Liver (tissue), 9 donors: ENCODE data around the gene CCBE1. TPM values are rescaled to one million over a fixed set of nuclear protein-coding genes. Genes with fewer than 3 reads are reported as not detected.

Experiments
- DNase-seq: peaks from one replicate; pipeline ENCODE4 v3.0.0-alpha.2; 2017; ENCODE audit warnings: low spot score
- H3K27ac ChIP-seq, 2 donors: one replicate each; pipeline ENCODE4 v1.7.0; 2013; ENCODE audit warnings: inconsistent platforms in 2 of 2, low read length in 2 of 2, control low read depth in 1 of 2, low read depth in 1 of 2, mild to moderate bottlenecking in 1 of 2
- H3K27me3 ChIP-seq, 4 donors: one replicate each; pipeline versions ENCODE4 v1.6.1 to v1.7.0; 2013; ENCODE audit warnings: low read length in 3 of 4, inconsistent platforms in 1 of 4, mild to moderate bottlenecking in 1 of 4, moderate library complexity in 1 of 4; ENCODE audit not compliant: control insufficient read depth in 4 of 4, insufficient read depth in 4 of 4
- H3K36me3 ChIP-seq, 4 donors: one replicate each; pipeline versions ENCODE4 v1.6.1 to v1.7.0; 2013; ENCODE audit warnings: low read length in 3 of 4, mild to moderate bottlenecking in 3 of 4, low read depth in 1 of 4, moderate library complexity in 1 of 4; ENCODE audit not compliant: control insufficient read depth in 4 of 4, insufficient read depth in 3 of 4
- H3K4me1 ChIP-seq, 4 donors: one replicate each; pipeline versions ENCODE4 v1.6.1 to v1.7.0; 2013; ENCODE audit warnings: low read length in 3 of 4, mild to moderate bottlenecking in 3 of 4, moderate library complexity in 1 of 4; ENCODE audit not compliant: control insufficient read depth in 4 of 4, insufficient read depth in 4 of 4
- H3K4me3 ChIP-seq, 3 donors: one replicate each; pipeline versions ENCODE4 v1.6.1 to v1.7.0; 2013; ENCODE audit warnings: low read length in 3 of 3, control low read depth in 1 of 3, low read depth in 1 of 3, mild to moderate bottlenecking in 1 of 3
- H3K9ac ChIP-seq, 2 donors: one replicate each; pipeline ENCODE4 v1.7.0; 2013; ENCODE audit warnings: low read length in 2 of 2, mild to moderate bottlenecking in 2 of 2, moderate library complexity in 2 of 2, control low read depth in 1 of 2, low read depth in 1 of 2
- H3K9me3 ChIP-seq, 4 donors: one replicate each; pipeline versions ENCODE4 v1.6.1 to v1.7.0; 2013; ENCODE audit warnings: low read length in 3 of 4; ENCODE audit not compliant: control insufficient read depth in 4 of 4
- EGR1 ChIP-seq, 2 donors: IDR thresholded peaks; 2 replicates each; pipeline ENCODE4 v1.6.1; 2016 to 2018; ENCODE audit warnings: antibody characterized with exemption in 2 of 2, low read depth in 2 of 2
- HNF4G ChIP-seq: IDR thresholded peaks from 2 replicates; pipeline ENCODE4 v1.6.1; 2016; ENCODE audit warnings: antibody characterized with exemption
- JUND ChIP-seq, 2 donors: IDR thresholded peaks; 2 replicates each; pipeline ENCODE4 v1.6.1; 2016; ENCODE audit warnings: antibody characterized with exemption in 2 of 2
- MAX ChIP-seq: IDR thresholded peaks from 2 replicates; pipeline ENCODE4 v1.6.1; 2016; ENCODE audit warnings: antibody characterized with exemption
- NR2F2 ChIP-seq: IDR thresholded peaks from 2 replicates; pipeline ENCODE4 v1.6.1; 2016; ENCODE audit warnings: antibody characterized with exemption
- RAD21 ChIP-seq, 2 donors: IDR thresholded peaks; 2 replicates each; pipeline ENCODE4 v1.6.1; 2016; ENCODE audit warnings: antibody characterized with exemption in 2 of 2, mild to moderate bottlenecking in 2 of 2
- RXRA ChIP-seq, 2 donors: IDR thresholded peaks; 2 replicates each; pipeline ENCODE4 v1.6.1; 2017 to 2018; ENCODE audit warnings: antibody characterized with exemption in 2 of 2, mild to moderate bottlenecking in 1 of 2
- YY1 ChIP-seq: IDR thresholded peaks from 2 replicates; pipeline ENCODE4 v1.6.1; 2016; ENCODE audit warnings: antibody characterized with exemption, mild to moderate bottlenecking
- ZBTB33 ChIP-seq: IDR thresholded peaks from 2 replicates; pipeline ENCODE4 v1.6.1; 2016; ENCODE audit warnings: antibody characterized with exemption
- WGBS: extraction: QIAGEN DNeasy Blood & Tissue Kit; methylation state at CpG from one replicate; pipeline ENCODE4 v1.1.7; 2013; 5-methylcytosine and 5-hydroxymethylcytosine counted together
- polyA plus RNA-seq, 2 donors: library from polyadenylated mRNA; stranded (reverse) in 1 of 2; unstranded in 1 of 2; fragments of 200-250 nt in 1 of 2; fragments of >200 nt in 1 of 2; fragmentation: Nextera tagmentation in 1 of 2; extraction: Ambion mirVana in 1 of 2; gene quantifications; one replicate each; pipeline versions ENCODE4 v1.2.1 to v1.2.3, GENCODE V29; 2013 to 2015
- total RNA-seq, 2 donors: library from RNA; depleted of rRNA; stranded (reverse); fragments of >200 nt; gene quantifications; one replicate each; pipeline ENCODE4 v1.2.3, GENCODE V29; 2014
- donor health status: healthy.
- donor health status: healthy.
- donor health status: healthy.
- donor health status: healthy.
- donor health status: healthy.

CCBE1 gene
- total and polyA plus RNA-seq, 4 donors = 1.8 to 2.6 (median 2.2) TPM

- H3K4me1 ChIP-seq = no peaks in the 10 kb centered on the region
- WGBS = 79% methylated on average over 1 of the region's 1 CpG
- TF ChIP-seq EGR1 (IDR thresholded peaks at IDR 0.05; ENCODE audit: low read depth in 2 of 2) (no peak), JUND (IDR thresholded peaks at IDR 0.05) (no peak), YY1 (no peak), ZBTB33 (no peak)
Measured at GRCh38 chr18:59428018-59428417, 269.2 kb downstream of the CCBE1 start.

GRCh38 chr18:59426855-59427254 is 270.4 kb downstream of the CCBE1 start:
- no peak overlapping the region for H3K27ac ChIP-seq
- DNase-seq = no peak
- no peak for TF ChIP-seq HNF4G
- no peak for TF ChIP-seq NR2F2
- no peak for TF ChIP-seq MAX
- TF ChIP-seq YY1 = no peak
- no peak overlapping the region for H3K4me3 ChIP-seq
- no peaks in the 10 kb centered on the region for H3K4me1 ChIP-seq
- H3K9me3 ChIP-seq = no peaks in the 10 kb centered on the region
- 86% methylated on average over 2 of the region's 2 CpGs for WGBS
- H3K36me3 ChIP-seq = no peaks in the 10 kb centered on the region
- H3K9ac ChIP-seq = no peak overlapping the region
- H3K27me3 ChIP-seq = peaks cover 0 to 7% (median 0%) of the 10 kb centered on the region in 4 donors

More at GRCh38 chr18:59428018-59428417, 269.2 kb downstream of the CCBE1 start:
- H3K4me3 ChIP-seq = no peak overlapping the region
- H3K9me3 ChIP-seq = no peaks in the 10 kb centered on the region
- H3K36me3 ChIP-seq = no peaks in the 10 kb centered on the region
- DNase-seq = no peak
- no peak overlapping the region for H3K27ac ChIP-seq
- no peak overlapping the region for H3K9ac ChIP-seq
- peaks cover 0 to 4% (median 0%) of the 10 kb centered on the region in 4 donors for H3K27me3 ChIP-seq

- H3K4me3 ChIP-seq = no peak overlapping the region
- peaks cover 0 to 7% (median 0%) of the 10 kb centered on the region in 4 donors for H3K27me3 ChIP-seq
- 36% methylated on average over 2 of the region's 2 CpGs for WGBS
- no peak overlapping the region for H3K9ac ChIP-seq
- H3K36me3 ChIP-seq = no peaks in the 10 kb centered on the region
- no peak overlapping the region for H3K27ac ChIP-seq
- H3K9me3 ChIP-seq = no peaks in the 10 kb centered on the region
- DNase-seq = no peak
- no peaks in the 10 kb centered on the region for H3K4me1 ChIP-seq
- TF ChIP-seq HNF4G = no peak
Measured at GRCh38 chr18:59423259-59423658, 274.0 kb downstream of the CCBE1 start.

GRCh38 chr18:59420244-59420643 is 277.0 kb downstream of the CCBE1 start:
- Histone ChIP-seq H3K27ac (no peak overlapping the region), H3K9me3 (no peaks in the 10 kb centered on the region), H3K9ac (no peak overlapping the region), H3K4me3 (no peak overlapping the region), H3K27me3 (peaks cover 0 to 7% (median 0%) of the 10 kb centered on the region in 4 donors), H3K4me1 (no peaks in the 10 kb centered on the region), H3K36me3 (no peaks in the 10 kb centered on the region)
- no peak for TF ChIP-seq RXRA (IDR thresholded peaks at IDR 0.05)
- no peak for TF ChIP-seq MAX
- TF ChIP-seq RAD21 (IDR thresholded peaks at IDR 0.05) = no peak
- WGBS = 74% methylated on average over 4 of the region's 4 CpGs
- no peak for DNase-seq
